ENCODE data around the gene ARHGEF37.
A peak's percentile ranks its signal among the peaks of the same experiment; 100 is the strongest.

ARHGEF37 gene

GRCh38 chr5:149679876-149680809, 98.8 kb downstream of the ARHGEF37 start:
- DNase-seq = no peak

GRCh38 chr5:149680810-149681221, 99.5 kb downstream of the ARHGEF37 start:
- DNase-seq = peak; percentile 98

- DNase-seq = no peak
Observed at GRCh38 chr5:149681252-149681651, 100.0 kb downstream of the ARHGEF37 start.

GRCh38 chr5:149681922-149682321, 100.6 kb downstream of the ARHGEF37 start:
- DNase-seq = no peak

GRCh38 chr5:149682532-149683075, 101.3 kb downstream of the ARHGEF37 start:
- DNase-seq = peak; percentile 20 to 61

GRCh38 chr5:149683964-149684363, 102.7 kb downstream of the ARHGEF37 start:
- DNase-seq = no peak

GRCh38 chr5:149684371-149684770, 103.1 kb downstream of the ARHGEF37 start:
- no peak for DNase-seq
